K562 (cell line): Measurements from ENCODE around the gene SYMPK. TPM values are rescaled to one million over a fixed set of nuclear protein-coding genes. Genes with fewer than 3 reads are reported as not detected.

ENCODE experiments used
- CHD4 ChIP-seq: fragments of 200-600 bp; sonication (generic); IDR thresholded peaks from 3 replicates; pipeline ENCODE4 v1.6.1; 2012; ENCODE audit warnings: low read depth, mild to moderate bottlenecking, mixed read lengths, low read length, inconsistent platforms; ENCODE audit not compliant: insufficient read depth, insufficient replicate concordance, poor library complexity, severe bottlenecking
- CREB1 ChIP-seq, 2 experiments: sonication (generic) in 1 of 2; formaldehyde crosslinking in 1 of 2; IDR thresholded peaks; 2 replicates each; pipeline versions ENCODE4 v1.6.1 to v1.8.0; 2012 to 2022; ENCODE audit warnings: inconsistent platforms in 1 of 2, mild to moderate bottlenecking in 1 of 2, missing genetic modification reagents in 1 of 2, moderate library complexity in 1 of 2
- ERF ChIP-seq: fragments of 450-650 bp; formaldehyde crosslinking; IDR thresholded peaks from 2 replicates; pipeline ENCODE4 v1.4.0; 2020; ENCODE audit warnings: mild to moderate bottlenecking, mixed read lengths
- GATAD2A ChIP-seq: fragments of 450-650 bp; IDR thresholded peaks from 2 replicates; pipeline ENCODE4 v1.6.1; 2017
- GATAD2B ChIP-seq: fragments of 450-650 bp; IDR thresholded peaks from 2 replicates; pipeline ENCODE4 v1.6.1; 2017; ENCODE audit warnings: mild to moderate bottlenecking, borderline replicate concordance
- JUNB ChIP-seq: fragments of 450-650 bp; formaldehyde crosslinking; conservative IDR thresholded peaks from 2 replicates; pipeline ENCODE4 v1.4.0; 2020; ENCODE audit warnings: mild to moderate bottlenecking
- PREB ChIP-seq: sonication (generic); formaldehyde crosslinking; IDR thresholded peaks from 2 replicates; pipeline ENCODE4 v1.8.1; 2023; ENCODE audit warnings: mild to moderate bottlenecking, missing genetic modification reagents
- SMARCA4 ChIP-seq: fragments of 450-650 bp; IDR thresholded peaks from 2 replicates; pipeline ENCODE4 v1.6.1; 2016
- UBTF ChIP-seq, 2 experiments: IDR thresholded peaks; 2 replicates each; pipeline ENCODE4 v1.6.1; 2012; ENCODE audit warnings: improper control_type of control experiment in 2 of 2, low read depth in 2 of 2, low read length in 2 of 2, borderline replicate concordance in 1 of 2
- YY1 ChIP-seq, 3 experiments: IDR thresholded peaks; 2 replicates each; pipeline ENCODE4 v1.6.1; 2011; ENCODE audit warnings: low read length in 2 of 3, mild to moderate bottlenecking in 2 of 3, moderate library complexity in 2 of 3, borderline replicate concordance in 1 of 3, control low read depth in 1 of 3, low read depth in 1 of 3; ENCODE audit not compliant: insufficient read depth in 3 of 3, insufficient replicate concordance in 2 of 3, control insufficient read depth in 1 of 3, insufficient read length in 1 of 3; ENCODE audit errors: extremely low read depth in 1 of 3
- ZBTB7A ChIP-seq: IDR thresholded peaks from 2 replicates; pipeline ENCODE4 v1.6.1; 2011; ENCODE audit warnings: low read depth, mild to moderate bottlenecking, low read length, moderate library complexity, borderline replicate concordance; ENCODE audit not compliant: control insufficient read depth
- ZNF318 ChIP-seq, 2 experiments: fragments of 450-650 bp; IDR thresholded peaks; 2 replicates each; pipeline ENCODE4 v1.6.1; 2016; ENCODE audit warnings: mild to moderate bottlenecking in 2 of 2, borderline replicate concordance in 1 of 2, low read depth in 1 of 2, moderate library complexity in 1 of 2
- ZNF830 ChIP-seq: fragments of 250-450 bp; sonication (Bioruptor Pico); IDR thresholded peaks from 2 replicates; pipeline ENCODE4 v1.5.0; 2021; ENCODE audit warnings: mild to moderate bottlenecking
- polyA plus RNA-seq, 8 experiments: library from polyadenylated mRNA; depleted of rRNA in 4 of 8; stranded (reverse) in 5 of 8; unstranded in 3 of 8; fragments of >200 nt; fragmentation: Nextera tagmentation in 2 of 8; fragmentation: Illumina TruSeq in 1 of 8; extraction: Ambion mirVana in 2 of 8; extraction: Trizol in 1 of 8; gene quantifications; 2 replicates each; pipeline versions ENCODE4 v1.2.1 to v1.2.3, GENCODE V29; 2011 to 2014; ENCODE audit warnings: inconsistent platforms in 1 of 8, missing spikeins in 1 of 8
- total RNA-seq, 7 experiments: library from RNA; depleted of rRNA in 6 of 7; stranded (reverse); fragments of >200 nt in 6 of 7; fragmentation: Illumina TruSeq in 2 of 7; extraction: Trizol in 2 of 7; gene quantifications; 2 replicates each; pipeline versions ENCODE4 v1.2.1 to v1.2.3, GENCODE V29; 2011 to 2021; ENCODE audit warnings: low replicate concordance in 1 of 7

The SYMPK gene
- total and polyA plus RNA-seq, 9 of the 15 experiments (the other 6 are each of a cell fraction or from before 2014, with no cell fraction given), result 0.73 to 95.5 (median 58.4) TPM

- TF ChIP-seq ZNF318 (IDR thresholded peaks at IDR 0.05; ENCODE audit: borderline replicate concordance in 1 of 2, low read depth in 1 of 2), result no peak
- TF ChIP-seq SMARCA4, result no peak
- TF ChIP-seq GATAD2A, result no peak
- no peak for TF ChIP-seq CREB1 (IDR thresholded peaks at IDR 0.05)
- TF ChIP-seq CREB1 (CRISPR knock-in tag; IDR thresholded peaks at IDR 0.05), result 0 out of 2 replicates have a peak, but pooled peaks have one; percentile 38
- TF ChIP-seq ZBTB7A, result peak; percentile 58; the same call in 1 of the 2 replicates
- no peak for TF ChIP-seq ZNF830 (CRISPR knock-in tag)
- TF ChIP-seq CHD4, result no peak
- TF ChIP-seq JUNB (CRISPR knock-in tag), result no peak
- TF ChIP-seq ERF (CRISPR knock-in tag), result peak; percentile 80; the same call in 1 of the 2 replicates
- peak; percentile 79; the same call in 1 of the 2 replicates for TF ChIP-seq GATAD2B
- TF ChIP-seq PREB (CRISPR knock-in tag), result no peak
- peak in 2 of 3 experiments; percentile 41 to 45 for TF ChIP-seq YY1 (IDR thresholded peaks at IDR 0.05; ENCODE audit: borderline replicate concordance in 1 of 3, control insufficient read depth in 1 of 3, extremely low read depth in 1 of 3, insufficient read depth in 3 of 3, insufficient read length in 1 of 3, insufficient replicate concordance in 2 of 3, low read depth in 1 of 3, low read length in 2 of 3)
- peak in 1 of 2 experiments; percentile 60; a peak in 3 of 4 replicates for TF ChIP-seq UBTF (IDR thresholded peaks at IDR 0.05; ENCODE audit: borderline replicate concordance in 1 of 2, low read depth in 2 of 2, low read length in 2 of 2)
Measured at GRCh38 chr19:45885556-45886426, 22.8 kb upstream of the SYMPK start, which contains the start of gene IRF2BP1 (continued).
